Suprapubic skin (tissue), 3 donors: ENCODE data around the gene KIF3B.

Experiments
- POLR2A ChIP-seq, 2 donors: fragments of 450-650 bp; IDR thresholded peaks; one replicate each; pipeline ENCODE4 v1.6.1; 2017; ENCODE audit warnings: antibody characterized with exemption in 2 of 2, mild to moderate bottlenecking in 2 of 2, moderate library complexity in 2 of 2
- TF ChIP-seq, protein P1 (sequence below), 2 donors: fragments of 200-600 bp in 1 of 2; fragments of 450-650 bp in 1 of 2; sonication (generic) in 1 of 2; IDR thresholded peaks; one replicate each; pipeline ENCODE4 v1.5.1; 2016 to 2019; ENCODE audit warnings: antibody characterized with exemption in 2 of 2, mild to moderate bottlenecking in 1 of 2, moderate library complexity in 1 of 2

- TF ChIP-seq, protein P1, sequence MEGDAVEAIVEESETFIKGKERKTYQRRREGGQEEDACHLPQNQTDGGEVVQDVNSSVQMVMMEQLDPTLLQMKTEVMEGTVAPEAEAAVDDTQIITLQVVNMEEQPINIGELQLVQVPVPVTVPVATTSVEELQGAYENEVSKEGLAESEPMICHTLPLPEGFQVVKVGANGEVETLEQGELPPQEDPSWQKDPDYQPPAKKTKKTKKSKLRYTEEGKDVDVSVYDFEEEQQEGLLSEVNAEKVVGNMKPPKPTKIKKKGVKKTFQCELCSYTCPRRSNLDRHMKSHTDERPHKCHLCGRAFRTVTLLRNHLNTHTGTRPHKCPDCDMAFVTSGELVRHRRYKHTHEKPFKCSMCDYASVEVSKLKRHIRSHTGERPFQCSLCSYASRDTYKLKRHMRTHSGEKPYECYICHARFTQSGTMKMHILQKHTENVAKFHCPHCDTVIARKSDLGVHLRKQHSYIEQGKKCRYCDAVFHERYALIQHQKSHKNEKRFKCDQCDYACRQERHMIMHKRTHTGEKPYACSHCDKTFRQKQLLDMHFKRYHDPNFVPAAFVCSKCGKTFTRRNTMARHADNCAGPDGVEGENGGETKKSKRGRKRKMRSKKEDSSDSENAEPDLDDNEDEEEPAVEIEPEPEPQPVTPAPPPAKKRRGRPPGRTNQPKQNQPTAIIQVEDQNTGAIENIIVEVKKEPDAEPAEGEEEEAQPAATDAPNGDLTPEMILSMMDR (IDR thresholded peaks at IDR 0.05) = no peak
- TF ChIP-seq POLR2A (IDR thresholded peaks at IDR 0.05) = no peak
Observed at GRCh38 chr20:32325706-32326503, 48.5 kb downstream of the KIF3B start.
